GM12874 (cell line): Measurements from ENCODE around the gene ISOC2.

ENCODE experiments used
- CTCF ChIP-seq: IDR thresholded peaks from 2 replicates; pipeline ENCODE4 v1.5.1; 2011; ENCODE audit warnings: low read depth, mild to moderate bottlenecking, control low read depth, low read length, moderate library complexity; ENCODE audit not compliant: insufficient read depth

ISOC2 gene

GRCh38 chr19:55467236-55468053 lies 6.0 kb upstream of the ISOC2 start:
- peak; percentile 99 for TF ChIP-seq CTCF

GRCh38 chr19:55466241-55466614 lies 4.8 kb upstream of the ISOC2 start:
- no peak for TF ChIP-seq CTCF

GRCh38 chr19:55465460-55466240 lies 4.2 kb upstream of the ISOC2 start:
- TF ChIP-seq CTCF, result no peak

GRCh38 chr19:55464662-55465054 lies 3.2 kb upstream of the ISOC2 start, which contains the start of gene C19orf85:
TSS of gene C19orf85 (minus strand) at chr19:55464751. CDS start at chr19:55464554, 197 bp downstream.
- TF ChIP-seq CTCF, result no peak

GRCh38 chr19:55464039-55464661 lies 2.7 kb upstream of the ISOC2 start:
- no peak for TF ChIP-seq CTCF

GRCh38 chr19:55463583-55464031 lies 2.2 kb upstream of the ISOC2 start:
- TF ChIP-seq CTCF, result no peak

GRCh38 chr19:55462722-55463121 lies 1.3 kb upstream of the ISOC2 start:
- no peak for TF ChIP-seq CTCF
